ENCODE data around the gene PPP1R14D.

GRCh38 chr15:40819048-40819447 lies 9.5 kb downstream of the PPP1R14D start:
- TF ChIP-seq CTCF (IDR thresholded peaks at IDR 0.05; ENCODE audit: insufficient read depth, low read length) (no peak), POLR2AphosphoS5 (IDR thresholded peaks at IDR 0.05; ENCODE audit: low read depth) (no peak)

Data from HL-60 (cell line).